DOHH2 (cell line): Measurements from ENCODE around the gene LRRN2.

Experiments
- H3F3A ChIP-seq: fragments of 200-600 bp; sonication (generic), shearing (Covaris generic); 2 replicates; pipeline ENCODE4 v1.6.0; 2016; ENCODE audit warnings: antibody characterized with exemption, mild to moderate bottlenecking; ENCODE audit not compliant: control insufficient read depth, insufficient read depth
- H3K27ac ChIP-seq: fragments of 200-600 bp; sonication (generic); 2 replicates; pipeline ENCODE4 v1.5.1; 2014; ENCODE audit warnings: low read depth, mild to moderate bottlenecking, low read length, moderate library complexity
- H3K27me3 ChIP-seq: fragments of 200-600 bp; sonication (generic); 2 replicates; pipeline ENCODE4 v1.6.1; 2014; ENCODE audit warnings: mild to moderate bottlenecking, low read length, mixed read lengths; ENCODE audit not compliant: control insufficient read depth
- H3K36me3 ChIP-seq: fragments of 200-600 bp; sonication (generic); 2 replicates; pipeline ENCODE4 v1.6.1; 2014; ENCODE audit warnings: mild to moderate bottlenecking, low read length, moderate library complexity, mixed read lengths; ENCODE audit not compliant: control insufficient read depth
- H3K4me1 ChIP-seq: fragments of 200-600 bp; sonication (generic); 2 replicates; pipeline ENCODE4 v1.6.1; 2014; ENCODE audit warnings: mild to moderate bottlenecking, low read length, mixed read lengths; ENCODE audit not compliant: control insufficient read depth
- H3K4me2 ChIP-seq: fragments of 200-600 bp; sonication (generic); 2 replicates; pipeline ENCODE4 v1.6.0; 2014; ENCODE audit warnings: mild to moderate bottlenecking, low read length, moderate library complexity
- H3K4me3 ChIP-seq: fragments of 200-600 bp; sonication (generic); 2 replicates; pipeline ENCODE4 v1.5.1; 2014; ENCODE audit warnings: mild to moderate bottlenecking, low read length, mixed read lengths
- H3K79me2 ChIP-seq: fragments of 200-600 bp; sonication (generic); 2 replicates; pipeline ENCODE4 v1.6.1; 2014; ENCODE audit warnings: mild to moderate bottlenecking, low read length, mixed read lengths; ENCODE audit not compliant: control insufficient read depth
- H3K9me2 ChIP-seq: fragments of 200-600 bp; sonication (generic); replicated peaks from 2 replicates; pipeline ENCODE4 v1.6.1; 2014; ENCODE audit warnings: mild to moderate bottlenecking, low read length, mixed read lengths; ENCODE audit not compliant: control insufficient read depth
- H3K9me3 ChIP-seq: fragments of 200-600 bp; sonication (generic); 2 replicates; pipeline ENCODE4 v1.6.1; 2014; ENCODE audit warnings: antibody characterized with exemption, low read length, mixed read lengths; ENCODE audit not compliant: control insufficient read depth, insufficient read depth
- H4K20me1 ChIP-seq: fragments of 200-600 bp; sonication (generic); 2 replicates; pipeline ENCODE4 v1.6.0; 2014; ENCODE audit warnings: low read depth, mild to moderate bottlenecking, antibody characterized with exemption, low read length, moderate library complexity; ENCODE audit not compliant: control insufficient read depth, insufficient read depth
- EZH2phosphoT487 ChIP-seq: fragments of 200-600 bp; sonication (generic); IDR thresholded peaks from 2 replicates; pipeline ENCODE4 v1.6.1; 2017; ENCODE audit warnings: borderline replicate concordance, mild to moderate bottlenecking, antibody characterized with exemption, low read length, moderate library complexity, mixed read lengths
- TF ChIP-seq, protein P1 (sequence below): fragments of 200-600 bp; sonication (generic); IDR thresholded peaks from one replicate; pipeline ENCODE4 v1.5.1; 2014; ENCODE audit warnings: antibody characterized with exemption, mild to moderate bottlenecking, low read depth, low read length; ENCODE audit not compliant: poor library complexity, severe bottlenecking

The LRRN2 gene

GRCh38 chr1:204602871-204603542 is 82.5 kb downstream of the LRRN2 start:
- no peaks in the 10 kb centered on the region for H3F3A ChIP-seq
- H4K20me1 ChIP-seq, result no peaks in the 10 kb centered on the region
- no peaks in the 10 kb centered on the region for H3K4me1 ChIP-seq
- H3K36me3 ChIP-seq, result no peaks in the 10 kb centered on the region
- no peaks in the 10 kb centered on the region for H3K9me2 ChIP-seq
- TF ChIP-seq, protein P1, sequence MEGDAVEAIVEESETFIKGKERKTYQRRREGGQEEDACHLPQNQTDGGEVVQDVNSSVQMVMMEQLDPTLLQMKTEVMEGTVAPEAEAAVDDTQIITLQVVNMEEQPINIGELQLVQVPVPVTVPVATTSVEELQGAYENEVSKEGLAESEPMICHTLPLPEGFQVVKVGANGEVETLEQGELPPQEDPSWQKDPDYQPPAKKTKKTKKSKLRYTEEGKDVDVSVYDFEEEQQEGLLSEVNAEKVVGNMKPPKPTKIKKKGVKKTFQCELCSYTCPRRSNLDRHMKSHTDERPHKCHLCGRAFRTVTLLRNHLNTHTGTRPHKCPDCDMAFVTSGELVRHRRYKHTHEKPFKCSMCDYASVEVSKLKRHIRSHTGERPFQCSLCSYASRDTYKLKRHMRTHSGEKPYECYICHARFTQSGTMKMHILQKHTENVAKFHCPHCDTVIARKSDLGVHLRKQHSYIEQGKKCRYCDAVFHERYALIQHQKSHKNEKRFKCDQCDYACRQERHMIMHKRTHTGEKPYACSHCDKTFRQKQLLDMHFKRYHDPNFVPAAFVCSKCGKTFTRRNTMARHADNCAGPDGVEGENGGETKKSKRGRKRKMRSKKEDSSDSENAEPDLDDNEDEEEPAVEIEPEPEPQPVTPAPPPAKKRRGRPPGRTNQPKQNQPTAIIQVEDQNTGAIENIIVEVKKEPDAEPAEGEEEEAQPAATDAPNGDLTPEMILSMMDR, result no peak
- no peak for TF ChIP-seq EZH2phosphoT487
- H3K27ac ChIP-seq, result no peak overlapping the region
- H3K9me3 ChIP-seq, result no peaks in the 10 kb centered on the region
- H3K79me2 ChIP-seq, result no peaks in the 10 kb centered on the region
- H3K27me3 ChIP-seq, result peaks cover 14% of the 10 kb centered on the region
- no peak overlapping the region for H3K4me3 ChIP-seq
- no peak overlapping the region for H3K4me2 ChIP-seq

GRCh38 chr1:204602111-204602579 is 83.4 kb downstream of the LRRN2 start:
- Histone ChIP-seq H4K20me1 (no peaks in the 10 kb centered on the region), H3K36me3 (no peaks in the 10 kb centered on the region), H3K79me2 (no peaks in the 10 kb centered on the region), H3K27me3 (peaks cover 9% of the 10 kb centered on the region; the same call in 1 of the 2 replicates), H3K4me2 (no peak overlapping the region), H3K27ac (no peak overlapping the region), H3K9me2 (no peaks in the 10 kb centered on the region), H3F3A (no peaks in the 10 kb centered on the region), H3K9me3 (no peaks in the 10 kb centered on the region), H3K4me1 (no peaks in the 10 kb centered on the region), H3K4me3 (no peak overlapping the region)
- TF ChIP-seq, protein P1, result no peak
- TF ChIP-seq EZH2phosphoT487, result no peak

GRCh38 chr1:204600968-204601367 is 84.6 kb downstream of the LRRN2 start:
- Histone ChIP-seq H3K4me2 (no peak overlapping the region), H3K36me3 (no peaks in the 10 kb centered on the region), H3K27me3 (peaks cover 9% of the 10 kb centered on the region; the same call in 1 of the 2 replicates), H3K9me2 (no peaks in the 10 kb centered on the region), H4K20me1 (no peaks in the 10 kb centered on the region), H3K27ac (no peak overlapping the region), H3K4me1 (no peaks in the 10 kb centered on the region), H3K4me3 (no peak overlapping the region), H3F3A (no peaks in the 10 kb centered on the region), H3K9me3 (no peaks in the 10 kb centered on the region), H3K79me2 (no peaks in the 10 kb centered on the region)
- TF ChIP-seq EZH2phosphoT487, result no peak
- TF ChIP-seq, protein P1, result no peak
